ENCODE data around the gene AMBP.

Gene AMBP

GRCh38 chr9:114012126-114012525, 66.0 kb downstream of the AMBP start:
- POLR2A ChIA-PET, result no interaction called here
- DNase-seq (ENCODE audit: low read depth, low spot score), result no peak
- no peak overlapping the region for H3K4me3 ChIP-seq (ENCODE audit: low read depth, low read length)
- no peak for TF ChIP-seq CTCF (IDR thresholded peaks at IDR 0.05; ENCODE audit: insufficient read depth, low read length, missing control alignments)
- CTCF ChIA-PET, result interaction anchor here (1.1 to 1.4 kb wide), 2 partner anchors 14 to 16 kb away, joined by 3 read pairs; no protein-coding TSS in a partner anchor

- no peak overlapping the region for H3K4me3 ChIP-seq (ENCODE audit: low read depth, low read length)
- ChIA-PET POLR2A (no interaction called here), CTCF (interaction anchor here (1.1 to 1.4 kb wide), 3 partner anchors 12 to 15 kb away, joined by 3 to 5 read pairs (median 3); no protein-coding TSS in a partner anchor)
- TF ChIP-seq CTCF (IDR thresholded peaks at IDR 0.05; ENCODE audit: insufficient read depth, low read length, missing control alignments), result no peak
- DNase-seq (ENCODE audit: low read depth, low spot score), result no peak
Measured at GRCh38 chr9:114011313-114011712, 66.8 kb downstream of the AMBP start.
